GM18505 (cell line): Measurements from ENCODE around the gene KLHL6.

Experiments used
- ATAC-seq: cut with Tn5 transposase; IDR thresholded peaks from one replicate; pipeline ENCODE4 v1.9.1; 2021; ENCODE audit not compliant: unreplicated experiment
- POLR2A ChIP-seq: IDR thresholded peaks from 4 replicates; pipeline ENCODE4 v1.6.1; 2011; ENCODE audit warnings: borderline replicate concordance; ENCODE audit not compliant: insufficient read depth, insufficient read length; ENCODE audit errors: extremely low read depth

Gene KLHL6

GRCh38 chr3:183517607-183518006 lies 37.9 kb downstream of the KLHL6 start:
- ATAC-seq: no peak
- no peak for TF ChIP-seq POLR2A

- ATAC-seq: peak; percentile 76
- TF ChIP-seq POLR2A: no peak
Measured at GRCh38 chr3:183515968-183516851, 39.3 kb downstream of the KLHL6 start.

- no peak for ATAC-seq
Measured at GRCh38 chr3:183514021-183514420, 41.5 kb downstream of the KLHL6 start.

GRCh38 chr3:183513046-183513706 lies 42.3 kb downstream of the KLHL6 start:
- ATAC-seq: no peak
- no peak for TF ChIP-seq POLR2A

More at GRCh38 chr3:183514021-183514420, 41.5 kb downstream of the KLHL6 start:
- no peak for TF ChIP-seq POLR2A

GRCh38 chr3:183511286-183512131 lies 44.0 kb downstream of the KLHL6 start:
- peak; percentile 41 for ATAC-seq

- no peak for TF ChIP-seq POLR2A
- ATAC-seq: no peak
Measured at GRCh38 chr3:183508821-183509220, 46.7 kb downstream of the KLHL6 start.

GRCh38 chr3:183507551-183507950 lies 48.0 kb downstream of the KLHL6 start:
- TF ChIP-seq POLR2A: no peak
- no peak for ATAC-seq

GRCh38 chr3:183506674-183507320 lies 48.7 kb downstream of the KLHL6 start:
- ATAC-seq: no peak
- no peak for TF ChIP-seq POLR2A

- TF ChIP-seq POLR2A: no peak
- no peak for ATAC-seq
Measured at GRCh38 chr3:183504597-183504996, 50.9 kb downstream of the KLHL6 start.

- TF ChIP-seq POLR2A: no peak
- ATAC-seq: no peak
Measured at GRCh38 chr3:183503746-183504145, 51.8 kb downstream of the KLHL6 start.

- TF ChIP-seq POLR2A: no peak
- ATAC-seq: no peak
Measured at GRCh38 chr3:183502237-183503181, 53.0 kb downstream of the KLHL6 start.
